Neural crest cell (in vitro differentiated cells): ENCODE results near the gene GAD1. TPM values are rescaled to one million over a fixed set of nuclear protein-coding genes. Genes with fewer than 3 reads are reported as not detected.

Source experiments
- DNase-seq: peaks from one replicate; pipeline ENCODE4 v3.0.0; 2021; ENCODE audit warnings: low read depth, mixed read lengths, low spot score
- H3K27ac Mint-ChIP-seq: one replicate; pipeline ENCODE4 v1.8.0; 2021; ENCODE audit warnings: mild to moderate bottlenecking, mixed read lengths; ENCODE audit not compliant: unreplicated experiment
- H3K27me3 Mint-ChIP-seq: 2 replicates; pipeline ENCODE4 v1.8.0; 2021; ENCODE audit warnings: low read depth, mild to moderate bottlenecking, mixed read lengths
- H3K36me3 Mint-ChIP-seq: 2 replicates; pipeline ENCODE4 v1.8.0; 2021; ENCODE audit warnings: low read depth, mild to moderate bottlenecking, mixed read lengths
- H3K4me1 Mint-ChIP-seq: 2 replicates; pipeline ENCODE4 v1.8.0; 2021; ENCODE audit warnings: mixed read lengths
- H3K4me3 Mint-ChIP-seq: one replicate; pipeline ENCODE4 v1.8.0; 2021; ENCODE audit warnings: mild to moderate bottlenecking, mixed read lengths
- H3K9me3 Mint-ChIP-seq: 2 replicates; pipeline ENCODE4 v1.8.0; 2021; ENCODE audit warnings: mixed read lengths
- long read RNA-seq: library from polyadenylated mRNA; unstranded; transcript quantifications from one replicate; pipeline ENCODE4 v2.0.0, GENCODE V29; 2020
- total RNA-seq: library from RNA; stranded (reverse); gene quantifications from 2 replicates; pipeline ENCODE4 v1.2.1, GENCODE V29; 2021
- TF ChIP-seq, protein P1 (sequence below): fragments of 200-600 bp; sonication (generic); conservative IDR thresholded peaks from 2 replicates; pipeline ENCODE4 v1.5.0; 2021; ENCODE audit warnings: antibody characterized with exemption, mild to moderate bottlenecking

The GAD1 gene
- total RNA-seq, result 0.39 and 0.82 TPM in 2 replicates
- long read RNA-seq, partial matches to known transcripts, result 0 of 1 reads
- long read RNA-seq, other reads (novel, unspliced or antisense), result 0 of 1 reads

DNA sequence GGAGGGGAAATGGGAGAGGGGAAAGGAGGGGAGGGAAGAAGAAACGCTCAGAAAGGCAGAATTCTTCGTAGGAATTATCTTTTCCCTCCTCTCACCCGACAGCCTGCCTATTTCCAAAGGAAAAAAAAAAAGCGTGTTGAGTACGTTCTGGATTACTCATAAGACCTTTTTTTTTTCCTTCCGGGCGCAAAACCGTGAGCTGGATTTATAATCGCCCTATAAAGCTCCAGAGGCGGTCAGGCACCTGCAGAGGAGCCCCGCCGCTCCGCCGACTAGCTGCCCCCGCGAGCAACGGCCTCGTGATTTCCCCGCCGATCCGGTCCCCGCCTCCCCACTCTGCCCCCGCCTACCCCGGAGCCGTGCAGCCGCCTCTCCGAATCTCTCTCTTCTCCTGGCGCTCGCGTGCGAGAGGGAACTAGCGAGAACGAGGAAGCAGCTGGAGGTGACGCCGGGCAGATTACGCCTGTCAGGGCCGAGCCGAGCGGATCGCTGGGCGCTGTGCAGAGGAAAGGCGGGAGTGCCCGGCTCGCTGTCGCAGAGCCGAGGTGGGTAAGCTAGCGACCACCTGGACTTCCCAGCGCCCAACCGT lies at the start of gene GAD1:
Gene GAD1 (plus strand): TSS at position 384 of the 589 bp plus-strand sequence. CDS start 1,705 bp downstream, outside the sequence.
- peaks cover 97% of the 10 kb centered on the region for H3K27me3 Mint-ChIP-seq
- TF ChIP-seq, protein P1, sequence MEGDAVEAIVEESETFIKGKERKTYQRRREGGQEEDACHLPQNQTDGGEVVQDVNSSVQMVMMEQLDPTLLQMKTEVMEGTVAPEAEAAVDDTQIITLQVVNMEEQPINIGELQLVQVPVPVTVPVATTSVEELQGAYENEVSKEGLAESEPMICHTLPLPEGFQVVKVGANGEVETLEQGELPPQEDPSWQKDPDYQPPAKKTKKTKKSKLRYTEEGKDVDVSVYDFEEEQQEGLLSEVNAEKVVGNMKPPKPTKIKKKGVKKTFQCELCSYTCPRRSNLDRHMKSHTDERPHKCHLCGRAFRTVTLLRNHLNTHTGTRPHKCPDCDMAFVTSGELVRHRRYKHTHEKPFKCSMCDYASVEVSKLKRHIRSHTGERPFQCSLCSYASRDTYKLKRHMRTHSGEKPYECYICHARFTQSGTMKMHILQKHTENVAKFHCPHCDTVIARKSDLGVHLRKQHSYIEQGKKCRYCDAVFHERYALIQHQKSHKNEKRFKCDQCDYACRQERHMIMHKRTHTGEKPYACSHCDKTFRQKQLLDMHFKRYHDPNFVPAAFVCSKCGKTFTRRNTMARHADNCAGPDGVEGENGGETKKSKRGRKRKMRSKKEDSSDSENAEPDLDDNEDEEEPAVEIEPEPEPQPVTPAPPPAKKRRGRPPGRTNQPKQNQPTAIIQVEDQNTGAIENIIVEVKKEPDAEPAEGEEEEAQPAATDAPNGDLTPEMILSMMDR, result no peak
- H3K4me3 Mint-ChIP-seq, result peak within 1 kb of the TSS; percentile 80
- no peak for DNase-seq
- no peaks in the 10 kb centered on the region for H3K9me3 Mint-ChIP-seq
- no peak within 1 kb of the TSS for H3K27ac Mint-ChIP-seq
- peaks cover 47% of the 10 kb centered on the region for H3K4me1 Mint-ChIP-seq
- H3K36me3 Mint-ChIP-seq, result no peaks in the 10 kb centered on the region

DNA sequence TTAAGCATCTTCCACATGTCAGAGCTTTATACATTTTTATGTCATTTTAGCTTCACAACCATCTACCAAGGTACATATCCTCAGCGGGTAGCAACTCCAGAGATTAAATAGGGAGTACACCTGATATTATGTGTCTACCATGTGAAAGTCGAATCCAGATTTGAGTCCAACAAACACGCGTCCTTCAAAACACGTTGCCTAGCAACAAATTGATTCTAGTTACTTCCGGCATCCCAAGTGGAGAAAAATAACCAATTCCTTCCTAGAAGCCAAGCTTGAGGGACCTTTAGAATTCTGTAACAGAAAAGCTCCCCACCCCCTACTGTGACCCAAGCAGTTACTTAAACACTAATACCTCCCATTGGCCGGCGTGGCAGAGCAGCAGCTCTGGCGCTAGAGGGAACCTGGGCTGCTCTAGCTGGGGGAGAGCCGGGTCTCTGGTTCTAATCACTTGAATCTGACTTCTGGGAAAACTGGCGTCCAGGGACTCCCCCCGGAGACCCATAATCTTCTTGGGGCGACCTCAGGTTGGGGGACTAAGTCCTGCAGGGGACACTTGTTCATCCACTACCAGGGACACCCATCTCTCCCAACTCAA lies 46.6 kb upstream of the GAD1 start, which contains the start of gene ERICH2:
Gene ERICH2 (plus strand): TSS at position 371 of the 598 bp plus-strand sequence. CDS start 304 bp downstream, outside the sequence.
- H3K4me3 Mint-ChIP-seq, result peak within 1 kb of the TSS; percentile 91
- DNase-seq, result peak; percentile 34
- peaks cover 28% of the 10 kb centered on the region for H3K27me3 Mint-ChIP-seq
- H3K4me1 Mint-ChIP-seq, result peaks cover 13% of the 10 kb centered on the region
- no peak within 1 kb of the TSS for H3K27ac Mint-ChIP-seq
- no peaks in the 10 kb centered on the region for H3K9me3 Mint-ChIP-seq
- no peaks in the 10 kb centered on the region for H3K36me3 Mint-ChIP-seq
- TF ChIP-seq, protein P1, result peak; percentile 42

DNA sequence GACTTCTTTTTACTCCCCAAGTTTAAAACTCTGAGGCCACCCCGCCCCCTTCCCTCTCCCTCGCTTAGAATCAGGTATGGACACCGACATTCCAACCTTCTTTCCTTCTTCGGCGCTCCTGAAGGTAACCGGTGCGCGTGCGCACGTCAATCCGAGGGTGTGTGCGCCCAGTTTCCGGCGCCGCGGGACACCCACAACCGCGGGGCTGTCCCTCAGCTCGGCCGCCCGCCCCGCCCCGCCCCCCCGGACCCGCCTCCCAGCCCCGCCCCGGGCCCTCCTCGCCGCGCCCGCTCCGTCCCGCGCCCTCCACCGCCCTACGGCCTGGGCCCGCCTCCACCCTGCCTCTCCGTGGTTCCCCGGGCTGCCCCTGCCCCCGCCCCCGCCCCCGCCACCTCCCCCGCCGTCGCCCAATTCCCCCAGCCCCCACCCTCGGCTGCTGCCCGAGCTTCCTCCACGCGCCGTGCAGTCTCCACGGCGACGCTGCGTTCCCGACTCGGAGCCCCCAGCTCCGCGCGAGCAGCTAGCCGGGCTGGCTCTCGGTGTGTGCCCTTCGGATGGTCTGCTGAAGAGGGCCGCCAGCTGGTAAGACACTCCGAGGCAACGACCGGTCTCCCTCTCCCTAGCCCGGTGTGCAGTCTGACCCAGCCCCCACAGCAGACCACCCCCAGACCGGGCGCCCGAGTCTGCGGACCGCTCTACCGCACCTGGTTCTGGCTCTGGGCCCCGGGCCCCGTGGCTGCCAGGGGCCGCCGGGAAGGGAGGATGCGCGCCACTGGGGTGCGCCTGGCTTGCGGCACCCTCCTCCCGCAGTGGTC lies 45.9 kb upstream of the GAD1 start:
- peak; percentile 60 for DNase-seq
- Mint-ChIP-seq H3K36me3 (no peaks in the 10 kb centered on the region), H3K27ac (no peak overlapping the region), H3K9me3 (no peaks in the 10 kb centered on the region), H3K27me3 (peaks cover 28% of the 10 kb centered on the region), H3K4me1 (peaks cover 13% of the 10 kb centered on the region), H3K4me3 (peak overlapping the region; percentile 91)
- TF ChIP-seq, protein P1, result no peak

DNA sequence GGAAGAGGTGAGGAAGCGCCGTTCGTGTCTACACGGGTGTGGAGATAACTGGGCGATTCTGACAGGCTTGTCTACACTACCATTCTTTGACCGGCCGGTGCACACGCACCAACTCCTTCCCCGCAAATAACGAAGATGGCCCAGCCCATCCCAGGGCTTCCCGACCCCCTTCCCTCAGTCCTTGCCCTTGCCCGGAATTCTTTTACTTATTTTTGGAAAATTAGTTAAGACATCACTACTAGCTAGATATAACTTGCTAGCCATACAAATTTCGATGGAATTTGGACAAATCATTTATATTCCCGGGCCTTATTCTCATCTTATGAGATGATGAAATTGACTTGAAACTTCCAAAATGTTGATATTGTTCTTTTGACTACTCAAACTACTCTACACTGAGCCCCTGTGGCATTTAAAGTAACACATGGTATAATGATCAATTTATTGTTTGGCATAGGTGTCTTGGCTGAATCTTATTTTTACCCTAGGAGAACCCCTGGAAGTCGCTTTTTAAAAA lies 45.2 kb upstream of the GAD1 start:
- H3K36me3 Mint-ChIP-seq, result no peaks in the 10 kb centered on the region
- peaks cover 28% of the 10 kb centered on the region for H3K27me3 Mint-ChIP-seq
- peaks cover 13% of the 10 kb centered on the region for H3K4me1 Mint-ChIP-seq
- H3K9me3 Mint-ChIP-seq, result no peaks in the 10 kb centered on the region
- peak overlapping the region; percentile 91 for H3K4me3 Mint-ChIP-seq
- TF ChIP-seq, protein P1, result no peak
- no peak overlapping the region for H3K27ac Mint-ChIP-seq
- DNase-seq, result no peak

DNA sequence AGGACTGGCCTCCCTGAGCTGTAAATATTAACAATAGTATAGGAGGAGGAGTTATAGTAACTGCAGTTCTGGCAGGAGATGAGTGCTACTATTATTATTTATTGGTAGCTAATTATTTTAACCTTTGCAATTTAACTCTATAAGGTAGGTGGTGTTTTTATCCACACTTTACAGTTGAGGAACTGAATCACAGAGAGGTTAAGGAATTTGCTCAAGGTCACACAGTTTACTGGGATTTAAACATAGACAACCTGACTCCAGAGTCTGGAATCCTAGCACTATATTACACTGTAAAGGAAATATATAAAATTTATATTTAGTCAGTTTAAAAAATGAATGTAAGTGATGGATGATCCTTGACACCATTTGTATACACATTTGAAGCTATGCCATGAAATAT lies 44.4 kb upstream of the GAD1 start:
- TF ChIP-seq, protein P1, result no peak
- H3K36me3 Mint-ChIP-seq, result no peaks in the 10 kb centered on the region
- no peak for DNase-seq

More for the DNA sequence above, 44.4 kb upstream of the GAD1 start:
- Mint-ChIP-seq H3K4me1 (peaks cover 13% of the 10 kb centered on the region), H3K4me3 (peak overlapping the region; percentile 91), H3K9me3 (no peaks in the 10 kb centered on the region), H3K27ac (no peak overlapping the region), H3K27me3 (peaks cover 28% of the 10 kb centered on the region)
